HEK293 (cell line): Measurements from ENCODE around the gene PHF5A.
A peak's percentile ranks its signal among the peaks of the same experiment; 100 is the strongest.

ENCODE experiments used
- AEBP2 ChIP-seq: fragments of 450-650 bp; formaldehyde crosslinking; IDR thresholded peaks from 2 replicates; pipeline ENCODE4 v1.5.1; 2016; ENCODE audit warnings: missing biosample characterization, missing genetic modification characterization, borderline replicate concordance
- IKZF3 ChIP-seq: fragments of 450-650 bp; IDR thresholded peaks from 2 replicates; pipeline ENCODE4 v1.5.0; 2018; ENCODE audit warnings: missing biosample characterization, mild to moderate bottlenecking, missing genetic modification characterization, moderate library complexity
- MZF1 ChIP-seq: fragments of 450-650 bp; formaldehyde crosslinking; IDR thresholded peaks from 2 replicates; pipeline ENCODE4 v1.5.1; 2017; ENCODE audit warnings: missing biosample characterization, missing genetic modification characterization, borderline replicate concordance
- PRDM2 ChIP-seq: fragments of 450-650 bp; formaldehyde crosslinking; IDR thresholded peaks from 2 replicates; pipeline ENCODE4 v1.5.1; 2016; ENCODE audit warnings: missing biosample characterization, missing genetic modification characterization, borderline replicate concordance
- PRDM4 ChIP-seq: fragments of 450-650 bp; formaldehyde crosslinking; IDR thresholded peaks from 2 replicates; pipeline ENCODE4 v1.5.1; 2017; ENCODE audit warnings: missing biosample characterization, missing genetic modification characterization
- SP3 ChIP-seq: fragments of 450-650 bp; formaldehyde crosslinking; IDR thresholded peaks from 2 replicates; pipeline ENCODE4 v1.5.1; 2016; ENCODE audit warnings: missing biosample characterization, missing genetic modification characterization
- ZBTB1 ChIP-seq: fragments of 450-650 bp; formaldehyde crosslinking; IDR thresholded peaks from 2 replicates; pipeline ENCODE4 v1.5.1; 2016; ENCODE audit warnings: missing biosample characterization, missing genetic modification characterization
- ZBTB10 ChIP-seq: fragments of 450-650 bp; formaldehyde crosslinking; IDR thresholded peaks from 2 replicates; pipeline ENCODE4 v1.5.1; 2016; ENCODE audit warnings: missing biosample characterization, missing genetic modification characterization
- ZBTB17 ChIP-seq: fragments of 450-650 bp; formaldehyde crosslinking; IDR thresholded peaks from 2 replicates; pipeline ENCODE4 v1.5.1; 2016; ENCODE audit warnings: missing biosample characterization, missing genetic modification characterization
- ZBTB20 ChIP-seq: fragments of 450-650 bp; formaldehyde crosslinking; IDR thresholded peaks from 2 replicates; pipeline ENCODE4 v1.5.1; 2016; ENCODE audit warnings: missing biosample characterization, missing genetic modification characterization
- ZBTB7A ChIP-seq: fragments of 450-650 bp; formaldehyde crosslinking; IDR thresholded peaks from 2 replicates; pipeline ENCODE4 v1.5.1; 2016; ENCODE audit warnings: low read depth, missing biosample characterization, missing genetic modification characterization
- ZEB2 ChIP-seq: fragments of 450-650 bp; formaldehyde crosslinking; IDR thresholded peaks from 2 replicates; pipeline ENCODE4 v1.5.1; 2016; ENCODE audit warnings: missing biosample characterization, missing genetic modification characterization
- ZFHX2 ChIP-seq: fragments of 450-650 bp; formaldehyde crosslinking; conservative IDR thresholded peaks from 2 replicates; pipeline ENCODE4 v1.5.1; 2016; ENCODE audit warnings: missing biosample characterization, missing genetic modification characterization
- ZFP37 ChIP-seq: fragments of 450-650 bp; formaldehyde crosslinking; IDR thresholded peaks from 2 replicates; pipeline ENCODE4 v1.5.1; 2016; ENCODE audit warnings: missing biosample characterization, missing genetic modification characterization
- ZNF121 ChIP-seq: fragments of 450-650 bp; formaldehyde crosslinking; IDR thresholded peaks from 2 replicates; pipeline ENCODE4 v1.5.1; 2016; ENCODE audit warnings: missing biosample characterization, missing genetic modification characterization
- ZNF140 ChIP-seq: fragments of 450-650 bp; formaldehyde crosslinking; IDR thresholded peaks from 2 replicates; pipeline ENCODE4 v1.5.1; 2016; ENCODE audit warnings: missing biosample characterization, missing genetic modification characterization
- ZNF24 ChIP-seq: fragments of 450-650 bp; formaldehyde crosslinking; IDR thresholded peaks from 2 replicates; pipeline ENCODE4 v1.5.1; 2016; ENCODE audit warnings: missing biosample characterization, missing genetic modification characterization
- ZNF324 ChIP-seq: fragments of 450-650 bp; formaldehyde crosslinking; IDR thresholded peaks from 2 replicates; pipeline ENCODE4 v1.5.1; 2016; ENCODE audit warnings: missing biosample characterization, missing genetic modification characterization
- ZNF449 ChIP-seq: fragments of 450-650 bp; formaldehyde crosslinking; IDR thresholded peaks from 2 replicates; pipeline ENCODE4 v1.5.1; 2017; ENCODE audit warnings: missing biosample characterization, mild to moderate bottlenecking, missing genetic modification characterization, moderate library complexity
- ZNF623 ChIP-seq: fragments of 450-650 bp; formaldehyde crosslinking; IDR thresholded peaks from 2 replicates; pipeline ENCODE4 v1.5.1; 2016; ENCODE audit warnings: missing biosample characterization, missing genetic modification characterization
- ZNF629 ChIP-seq: fragments of 450-650 bp; formaldehyde crosslinking; IDR thresholded peaks from 2 replicates; pipeline ENCODE4 v1.5.1; 2017; ENCODE audit warnings: missing biosample characterization, missing genetic modification characterization
- ZNF704 ChIP-seq: fragments of 450-650 bp; formaldehyde crosslinking; IDR thresholded peaks from 2 replicates; pipeline ENCODE4 v1.5.1; 2016; ENCODE audit warnings: missing biosample characterization, missing genetic modification characterization
- ZNF76 ChIP-seq: fragments of 450-650 bp; formaldehyde crosslinking; IDR thresholded peaks from 2 replicates; pipeline ENCODE4; 2016; ENCODE audit warnings: low read depth, missing biosample characterization, missing genetic modification characterization, borderline replicate concordance

Gene PHF5A

GRCh38 chr22:41444360-41445128 is 23.9 kb downstream of the PHF5A start (continued):
- TF ChIP-seq ZNF24 (tag by site-specific recombination) (0 out of 2 replicates have a peak, but pooled peaks have one; percentile 20), ZNF623 (tag by site-specific recombination) (0 out of 2 replicates have a peak, but pooled peaks have one; percentile 13), MZF1 (no peak), ZNF121 (tag by site-specific recombination) (peak; percentile 61; the same call in 1 of the 2 replicates), ZNF76 (tag by site-specific recombination) (peak; percentile 96), ZFP37 (tag by site-specific recombination) (0 out of 2 replicates have a peak, but pooled peaks have one; percentile 49), ZBTB20 (tag by site-specific recombination) (peak; percentile 81; the same call in 1 of the 2 replicates), ZNF324 (tag by site-specific recombination) (0 out of 2 replicates have a peak, but pooled peaks have one; percentile 26), ZFHX2 (tag by site-specific recombination) (peak; percentile 86), ZBTB1 (no peak), ZBTB7A (tag by site-specific recombination) (peak; percentile 66; the same call in 1 of the 2 replicates), ZBTB17 (peak; percentile 95), IKZF3 (tag by site-specific recombination) (peak; percentile 32), ZBTB10 (tag by site-specific recombination) (peak; percentile 91), ZNF449 (tag by site-specific recombination) (no peak), ZNF704 (tag by site-specific recombination) (no peak), AEBP2 (no peak), PRDM2 (0 out of 2 replicates have a peak, but pooled peaks have one; percentile 82), PRDM4 (peak; percentile 11; the same call in 1 of the 2 replicates), SP3 (peak; percentile 86), ZNF629 (peak; percentile 5; the same call in 1 of the 2 replicates), ZNF140 (tag by site-specific recombination) (no peak), ZEB2 (tag by site-specific recombination) (0 out of 2 replicates have a peak, but pooled peaks have one; percentile 10)
